ENCODE results near the gene HDGFL2. TPM values are rescaled to one million over a fixed set of nuclear protein-coding genes. Genes with fewer than 3 reads are reported as not detected.
"Not testable (repeated sequence)": the region's sequence is repeated elsewhere in the genome, so short reads cannot be mapped to it uniquely, and the experiment has no call there.

The HDGFL2 gene
- total RNA-seq, 1 donor from 2014 or later = 44.8 TPM

DNA sequence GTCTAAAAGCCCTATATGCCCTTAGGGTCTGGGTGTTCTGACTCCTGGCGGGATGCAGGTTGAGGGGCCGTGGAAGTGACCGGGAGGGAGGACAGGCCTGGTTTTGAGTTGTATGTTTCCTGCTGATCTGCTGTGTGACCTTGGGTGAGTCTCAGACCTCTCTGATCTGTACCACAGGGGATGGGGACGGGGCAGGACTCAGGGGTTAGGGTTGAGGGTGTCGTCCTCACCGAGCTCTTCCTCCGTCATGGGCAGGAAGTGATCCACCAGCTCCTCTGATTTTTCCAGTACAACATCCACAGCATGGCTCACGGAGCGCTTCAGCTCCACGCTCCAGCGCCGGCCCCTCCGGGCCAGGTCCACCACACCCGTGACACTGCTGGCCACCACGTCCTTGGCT lies 56.7 kb downstream of the HDGFL2 start:
- no peak for FAIRE-seq
- no peak for DNase-seq (ENCODE audit: low spot score in 2 of 2)

- DNase-seq (ENCODE audit: low spot score in 2 of 2) = no peak
- FAIRE-seq = no peak
These were observed 57.9 kb downstream of the HDGFL2 start for GRCh38 chr19:4529924-4530522.

GRCh38 chr19:4531562-4532165 lies 59.6 kb downstream of the HDGFL2 start:
- DNase-seq (ENCODE audit: low spot score in 2 of 2) (no peak), FAIRE-seq (no peak)

GRCh38 chr19:4533334-4533733 lies 61.2 kb downstream of the HDGFL2 start:
- DNase-seq (ENCODE audit: low spot score in 2 of 2) = no peak
- no peak for FAIRE-seq

GRCh38 chr19:4533835-4534424 lies 61.8 kb downstream of the HDGFL2 start:
- no peak for DNase-seq (ENCODE audit: low spot score in 2 of 2)
- FAIRE-seq = no peak

- FAIRE-seq (no peak), DNase-seq (ENCODE audit: low spot score in 2 of 2) (peak; percentile 73 to 95)
These were observed 63.0 kb downstream of the HDGFL2 start, which contains the start of gene PLIN5 for GRCh38 chr19:4534836-4535658. TSS of gene PLIN5 (minus strand) at chr19:4535224. CDS start at chr19:4534074, 1,150 bp downstream.

DNA sequence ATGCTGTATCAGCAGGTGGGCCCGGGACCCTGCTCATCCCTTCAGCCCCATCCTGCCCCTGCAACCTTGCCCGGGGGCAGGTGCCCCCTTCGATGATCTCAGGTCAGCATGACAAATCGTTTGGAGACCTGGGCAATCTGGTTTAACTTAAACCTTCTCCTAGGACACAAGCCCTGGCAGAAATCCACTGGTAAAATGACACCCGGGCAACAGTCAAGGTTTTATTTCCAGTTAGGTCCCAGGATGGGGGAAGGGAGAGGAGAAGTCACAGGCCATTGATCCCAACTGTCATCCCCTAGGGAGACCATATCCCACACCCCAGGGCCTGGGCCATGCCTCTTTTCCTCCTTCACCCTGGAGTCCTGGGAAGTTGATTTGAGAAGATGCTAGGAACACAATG lies 64.7 kb downstream of the HDGFL2 start:
- FAIRE-seq (no peak), DNase-seq (ENCODE audit: low spot score in 2 of 2) (no peak)

DNA sequence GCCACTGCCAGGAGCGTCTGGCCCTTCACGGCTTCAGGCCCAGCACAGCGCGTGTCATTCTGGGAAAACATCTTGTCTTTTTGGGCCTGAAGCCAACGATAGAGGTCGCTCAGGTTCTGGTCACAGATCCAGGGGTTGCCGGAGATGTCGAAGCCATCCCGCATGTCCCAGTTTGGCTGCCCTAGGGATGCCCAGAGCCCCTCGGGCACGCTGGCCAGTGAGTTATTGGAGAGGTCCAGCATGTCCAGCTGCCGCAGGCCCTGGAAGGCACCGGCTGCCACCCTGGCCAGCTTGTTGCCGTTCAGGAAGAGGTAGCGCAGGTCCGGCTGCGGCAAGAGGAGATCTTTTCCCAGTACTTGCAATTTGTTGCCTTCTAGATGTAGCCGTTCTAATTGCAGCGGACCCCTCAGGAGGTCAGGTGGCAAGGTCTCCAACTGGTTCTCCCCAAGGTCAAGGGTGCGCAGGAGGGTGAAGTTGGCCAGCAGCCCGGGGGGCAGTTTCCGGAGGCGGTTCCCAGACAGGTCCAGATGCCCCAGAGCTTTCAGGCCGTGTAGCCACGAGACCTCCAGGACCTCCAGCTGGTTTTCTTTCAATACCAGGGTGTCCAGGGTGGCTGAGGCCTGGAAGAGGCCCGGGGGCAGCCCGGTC lies 66.0 kb downstream of the HDGFL2 start:
- FAIRE-seq (no peak), DNase-seq (ENCODE audit: low spot score in 2 of 2) (no peak)

GRCh38 chr19:4538601-4538954 lies 66.5 kb downstream of the HDGFL2 start:
- FAIRE-seq = no peak
- no peak for DNase-seq (ENCODE audit: low spot score in 2 of 2)

DNA sequence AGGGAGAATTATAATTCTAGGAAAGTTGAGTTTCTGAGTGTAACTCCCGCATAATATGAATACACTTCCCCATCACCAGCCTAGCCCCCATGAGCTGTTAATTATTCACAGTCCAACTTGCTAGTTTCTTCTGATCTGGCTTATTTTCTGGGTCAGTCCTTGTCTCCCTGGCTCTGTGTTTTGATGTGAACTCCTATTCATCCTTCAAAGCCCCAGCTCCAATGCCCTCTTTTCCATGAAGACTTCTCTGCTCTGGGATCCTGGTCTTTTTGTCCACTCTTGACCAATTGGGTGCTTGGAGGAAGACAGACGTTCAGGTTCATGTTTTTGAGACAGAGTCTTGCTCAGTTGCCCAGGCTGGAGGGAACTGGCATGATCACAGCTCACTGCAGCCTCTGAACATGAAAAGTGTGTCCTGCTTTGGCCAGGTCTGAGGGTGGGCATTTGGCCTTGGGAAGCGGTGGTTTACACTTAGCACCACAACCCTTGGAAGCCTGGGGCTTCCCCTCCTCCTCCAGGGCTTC lies 67.1 kb downstream of the HDGFL2 start:
- FAIRE-seq = no peak
- no peak for DNase-seq (ENCODE audit: low spot score in 2 of 2)

GRCh38 chr19:4539693-4540581 lies 67.8 kb downstream of the HDGFL2 start, which contains the start of gene LRG1:
TSS of gene LRG1 (minus strand) at chr19:4540036. CDS start at chr19:4540013, 23 bp downstream.
- DNase-seq (ENCODE audit: low spot score in 2 of 2) (no peak), FAIRE-seq (no peak)

DNA sequence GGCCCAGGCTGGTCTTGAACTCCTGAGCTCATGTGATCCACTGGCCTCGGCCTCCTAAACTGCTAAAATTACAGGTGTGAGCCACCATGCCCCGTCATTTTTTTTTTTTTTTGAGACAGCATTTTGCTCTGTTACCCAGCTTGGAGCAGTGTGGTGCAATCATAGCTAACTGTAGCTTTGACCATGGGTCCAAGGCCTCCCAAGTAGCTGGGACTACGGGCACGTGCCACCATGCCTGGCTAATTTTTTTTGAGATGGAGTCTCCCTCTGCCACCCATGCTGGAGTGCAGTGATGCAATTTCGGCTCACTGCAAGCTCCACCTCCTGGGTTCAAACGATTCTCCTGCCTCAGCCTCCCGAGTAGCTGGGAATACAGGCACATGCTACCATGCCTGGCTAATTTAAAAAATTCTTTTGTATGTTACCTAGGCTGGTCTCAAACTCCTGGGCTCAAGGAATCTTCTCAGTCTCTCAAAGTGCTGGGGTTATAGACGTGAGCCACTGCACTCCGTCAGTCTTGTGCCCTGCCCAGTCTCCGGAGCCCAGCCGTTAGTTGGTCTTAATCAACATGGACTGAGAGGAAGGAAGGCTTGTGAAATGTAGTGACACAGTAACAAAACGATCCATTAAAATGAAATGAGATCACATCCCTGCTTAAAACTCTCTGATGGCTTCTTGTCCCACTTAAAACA lies 69.2 kb downstream of the HDGFL2 start:
- no peak for FAIRE-seq
- DNase-seq (ENCODE audit: low spot score in 2 of 2) = no peak

- not testable (repeated sequence) for FAIRE-seq
These were observed 69.7 kb downstream of the HDGFL2 start for GRCh38 chr19:4541806-4542145.

GRCh38 chr19:4542896-4543841 lies 71.1 kb downstream of the HDGFL2 start:
- FAIRE-seq = no peak
- no peak for DNase-seq (ENCODE audit: low spot score in 2 of 2)

More at GRCh38 chr19:4541806-4542145, 69.7 kb downstream of the HDGFL2 start:
- not testable (repeated sequence) for DNase-seq (ENCODE audit: low spot score in 2 of 2)

DNA sequence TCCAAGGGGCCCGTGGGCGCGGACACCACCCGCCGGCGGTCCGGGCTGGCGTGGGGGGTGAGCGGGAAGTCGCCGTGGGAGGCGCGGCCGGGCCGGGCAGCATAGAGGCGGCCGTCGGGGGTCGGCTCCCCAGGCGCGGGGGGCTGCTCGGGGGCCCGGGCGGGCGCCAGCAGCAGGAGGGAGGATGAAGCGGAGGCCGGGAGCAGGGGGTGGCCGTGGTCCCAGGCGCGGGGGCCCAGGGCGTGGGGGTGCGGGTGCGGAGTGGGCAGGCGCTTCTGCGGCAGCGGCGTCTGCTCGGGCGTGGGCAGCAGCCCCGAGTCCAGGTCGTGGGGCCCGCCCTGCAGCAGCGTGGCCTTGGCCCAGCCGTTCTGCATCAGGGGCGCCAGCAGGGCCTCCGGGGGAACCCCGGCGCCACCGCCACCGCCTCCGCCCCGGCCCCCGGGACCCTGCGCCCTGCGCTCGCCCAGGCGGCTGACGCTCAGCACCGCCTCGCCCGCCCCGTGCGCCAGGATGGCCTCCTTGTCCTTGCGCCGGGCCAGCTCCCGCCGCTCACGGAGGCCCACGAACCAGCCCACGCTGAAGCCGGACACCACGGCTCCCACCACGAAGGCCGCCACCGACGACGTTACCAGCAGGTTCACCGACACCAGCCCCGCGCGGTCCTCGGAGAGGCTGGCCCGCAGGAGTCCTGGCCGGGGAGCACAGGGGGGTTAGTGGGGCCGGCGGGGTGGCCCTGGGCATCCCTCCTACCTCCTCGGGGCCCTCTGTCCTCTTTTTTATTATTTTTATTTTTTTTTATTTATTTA lies 71.9 kb downstream of the HDGFL2 start:
- no peak for DNase-seq (ENCODE audit: low spot score in 2 of 2)
- no peak for FAIRE-seq

DNA sequence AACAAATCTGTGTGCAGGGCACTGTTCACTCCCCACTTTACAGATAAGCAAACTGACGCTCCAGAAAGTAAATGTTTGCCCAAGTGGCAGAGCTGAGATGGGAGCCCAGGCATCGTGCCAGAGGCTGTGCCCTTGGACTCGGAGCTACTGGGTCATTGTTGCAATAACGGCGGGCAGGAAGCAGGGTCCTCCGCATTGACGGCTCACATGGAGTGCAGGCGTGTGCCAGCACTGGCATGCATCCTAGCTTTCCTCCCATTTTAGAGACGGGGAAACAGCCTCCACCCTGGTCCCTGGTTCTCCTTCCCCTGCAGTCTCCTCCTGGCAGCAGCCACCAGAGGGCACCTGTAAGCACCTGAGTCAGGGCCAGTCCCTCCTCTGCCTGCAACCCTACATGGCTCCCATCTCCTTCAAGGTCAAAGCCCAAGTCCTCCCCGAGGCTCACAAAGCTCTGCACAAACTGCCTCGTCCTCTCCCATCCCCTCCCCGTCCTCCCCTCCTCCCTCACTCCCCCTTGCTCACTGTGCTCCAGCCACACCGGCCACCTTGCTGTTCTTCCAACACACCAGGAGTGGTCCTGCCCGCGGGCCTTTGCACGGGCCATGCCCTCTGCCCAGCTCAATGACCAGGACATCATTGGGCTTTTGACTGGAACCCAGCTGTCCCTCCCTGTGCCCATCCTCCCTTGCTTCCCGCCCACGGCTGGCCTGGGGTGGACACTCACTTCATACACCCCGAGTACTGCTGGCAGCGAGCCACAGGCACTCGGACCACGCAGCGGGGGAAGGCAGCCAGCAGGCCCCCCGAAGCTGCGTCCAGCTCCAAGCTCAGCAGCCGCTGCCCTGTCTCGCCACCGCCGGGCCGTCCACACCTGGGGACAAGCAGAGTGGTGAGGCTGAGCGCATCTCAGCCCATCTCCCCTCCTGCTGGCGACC lies 75.5 kb downstream of the HDGFL2 start:
- no peak for FAIRE-seq
- DNase-seq (ENCODE audit: low spot score in 2 of 2) = no peak

All from frontal cortex (tissue), 4 donors.